HepG2 (cell line): ENCODE results near the gene CSTB. TPM values are rescaled to one million over a fixed set of nuclear protein-coding genes. Genes with fewer than 3 reads are reported as not detected.

Experiments
- BATF2 ChIP-seq: sonication (generic); formaldehyde crosslinking; IDR thresholded peaks from 2 replicates; pipeline ENCODE4 v1.8.0; 2022; ENCODE audit warnings: mild to moderate bottlenecking, missing genetic modification reagents, moderate library complexity
- DMAP1 ChIP-seq: IDR thresholded peaks from 2 replicates; pipeline ENCODE4 v1.6.1; 2016
- FOSL2 ChIP-seq: sonication (generic); formaldehyde crosslinking; IDR thresholded peaks from 2 replicates; pipeline ENCODE4 v1.4.0; 2020; ENCODE audit warnings: missing genetic modification reagents
- FOXC1 ChIP-seq: sonication (generic); formaldehyde crosslinking; IDR thresholded peaks from 2 replicates; pipeline ENCODE4 v1.8.0; 2022; ENCODE audit warnings: mild to moderate bottlenecking, missing genetic modification reagents, borderline replicate concordance
- HMG20B ChIP-seq: conservative IDR thresholded peaks from 2 replicates; pipeline ENCODE4 v1.6.1; 2016; ENCODE audit warnings: missing genetic modification reagents, missing compliant biosample characterization
- HNRNPL ChIP-seq: fragments of 200-400 bp; formaldehyde crosslinking; IDR thresholded peaks from 2 replicates; pipeline ENCODE4 v1.6.1; 2017; ENCODE audit warnings: mild to moderate bottlenecking, low read depth, low read length
- KMT2B ChIP-seq: IDR thresholded peaks from 2 replicates; pipeline ENCODE4 v1.6.1; 2016; ENCODE audit warnings: missing genetic modification reagents, missing compliant biosample characterization
- MAZ ChIP-seq, 2 experiments: sonication (generic) in 1 of 2; formaldehyde crosslinking in 1 of 2; IDR thresholded peaks; 2 replicates each; pipeline versions ENCODE4 v1.5.0 to v1.6.1; 2012 to 2020; ENCODE audit warnings: low read depth in 2 of 2, mild to moderate bottlenecking in 2 of 2, borderline replicate concordance in 1 of 2, improper control_type of control experiment in 1 of 2, low read length in 1 of 2, missing genetic modification reagents in 1 of 2, moderate library complexity in 1 of 2
- MYNN ChIP-seq: sonication (generic); formaldehyde crosslinking; IDR thresholded peaks from 2 replicates; pipeline ENCODE4 v1.4.0; 2020; ENCODE audit warnings: mild to moderate bottlenecking, low read depth, missing genetic modification reagents
- MZF1 ChIP-seq: sonication (generic); formaldehyde crosslinking; IDR thresholded peaks from 2 replicates; pipeline ENCODE4 v1.8.1; 2023; ENCODE audit warnings: mild to moderate bottlenecking, missing genetic modification reagents, borderline replicate concordance
- NFKB2 ChIP-seq: sonication (generic); formaldehyde crosslinking; IDR thresholded peaks from 2 replicates; pipeline ENCODE4 v1.4.0; 2020; ENCODE audit warnings: missing genetic modification reagents, borderline replicate concordance
- NFKBIZ ChIP-seq: IDR thresholded peaks from 2 replicates; pipeline ENCODE4 v1.6.1; 2018; ENCODE audit warnings: missing genetic modification reagents, missing compliant biosample characterization
- POLR2AphosphoS5 ChIP-seq: IDR thresholded peaks from 2 replicates; pipeline ENCODE4 v1.6.1; 2012; ENCODE audit warnings: low read depth, low read length
- SMARCC2 ChIP-seq: fragments of 450-650 bp; IDR thresholded peaks from 2 replicates; pipeline ENCODE4 v1.6.1; 2017; ENCODE audit warnings: antibody characterized with exemption, mild to moderate bottlenecking
- SSRP1 ChIP-seq: IDR thresholded peaks from 2 replicates; pipeline ENCODE4 v1.6.1; 2016; ENCODE audit warnings: control low read depth
- TBX2 ChIP-seq: sonication (generic); formaldehyde crosslinking; IDR thresholded peaks from 2 replicates; pipeline ENCODE4 v1.5.0; 2020; ENCODE audit warnings: missing genetic modification reagents, mild to moderate bottlenecking, borderline replicate concordance
- ZBTB43 ChIP-seq: sonication (generic); formaldehyde crosslinking; conservative IDR thresholded peaks from 2 replicates; pipeline ENCODE4 v1.4.0; 2020; ENCODE audit warnings: missing genetic modification reagents
- ZNF230 ChIP-seq: sonication (generic); formaldehyde crosslinking; IDR thresholded peaks from 2 replicates; pipeline ENCODE4 v1.4.0; 2020; ENCODE audit warnings: mild to moderate bottlenecking, missing genetic modification reagents
- ZNF337 ChIP-seq: sonication (generic); formaldehyde crosslinking; IDR thresholded peaks from 2 replicates; pipeline ENCODE4 v1.5.1; 2020; ENCODE audit warnings: missing genetic modification reagents, low read depth, mild to moderate bottlenecking, borderline replicate concordance
- ZNF549 ChIP-seq: sonication (generic); formaldehyde crosslinking; IDR thresholded peaks from 2 replicates; pipeline ENCODE4 v1.5.0; 2020; ENCODE audit warnings: missing genetic modification reagents
- ZSCAN21 ChIP-seq: sonication (generic); formaldehyde crosslinking; IDR thresholded peaks from 2 replicates; pipeline ENCODE4 v1.8.0; 2022; ENCODE audit warnings: mild to moderate bottlenecking, missing genetic modification reagents, moderate library complexity, borderline replicate concordance
- polyA plus RNA-seq, 8 experiments: library from polyadenylated mRNA; depleted of rRNA in 3 of 8; stranded (reverse) in 7 of 8; unstranded in 1 of 8; fragments of >200 nt; fragmentation: Illumina TruSeq in 4 of 8; extraction: Trizol in 4 of 8; gene quantifications; 2 replicates each; pipeline versions ENCODE4 v1.2.1 to v1.2.3, GENCODE V29; 2011 to 2016; ENCODE audit warnings: low read depth in 4 of 8, missing spikeins in 1 of 8, mixed read lengths in 1 of 8; ENCODE audit not compliant: insufficient read depth in 1 of 8
- total RNA-seq, 5 experiments: library from RNA; depleted of rRNA; stranded (reverse); fragments of >200 nt; fragmentation: Illumina TruSeq; extraction: Trizol; gene quantifications; 2 replicates each; pipeline ENCODE4 v1.2.3, GENCODE V29; 2016; ENCODE audit warnings: low read depth in 1 of 5
- TF ChIP-seq, protein P1 (sequence below): sonication (generic); formaldehyde crosslinking; IDR thresholded peaks from 2 replicates; pipeline ENCODE4 v1.4.0; 2020; ENCODE audit warnings: missing genetic modification reagents, borderline replicate concordance
- TF ChIP-seq, protein P2 (sequence below): IDR thresholded peaks from 2 replicates; pipeline ENCODE4 v1.6.1; 2016; ENCODE audit warnings: mild to moderate bottlenecking
- TF ChIP-seq, protein P3 (sequence below): sonication (generic); IDR thresholded peaks from 2 replicates; pipeline ENCODE4 v1.6.1; 2016; ENCODE audit warnings: low read depth, borderline replicate concordance

Gene CSTB
- total and polyA plus RNA-seq, 2 of the 13 experiments (the other 11 are each of a cell fraction or from before 2014, with no cell fraction given): 11.7 to 94.1 TPM

DNA sequence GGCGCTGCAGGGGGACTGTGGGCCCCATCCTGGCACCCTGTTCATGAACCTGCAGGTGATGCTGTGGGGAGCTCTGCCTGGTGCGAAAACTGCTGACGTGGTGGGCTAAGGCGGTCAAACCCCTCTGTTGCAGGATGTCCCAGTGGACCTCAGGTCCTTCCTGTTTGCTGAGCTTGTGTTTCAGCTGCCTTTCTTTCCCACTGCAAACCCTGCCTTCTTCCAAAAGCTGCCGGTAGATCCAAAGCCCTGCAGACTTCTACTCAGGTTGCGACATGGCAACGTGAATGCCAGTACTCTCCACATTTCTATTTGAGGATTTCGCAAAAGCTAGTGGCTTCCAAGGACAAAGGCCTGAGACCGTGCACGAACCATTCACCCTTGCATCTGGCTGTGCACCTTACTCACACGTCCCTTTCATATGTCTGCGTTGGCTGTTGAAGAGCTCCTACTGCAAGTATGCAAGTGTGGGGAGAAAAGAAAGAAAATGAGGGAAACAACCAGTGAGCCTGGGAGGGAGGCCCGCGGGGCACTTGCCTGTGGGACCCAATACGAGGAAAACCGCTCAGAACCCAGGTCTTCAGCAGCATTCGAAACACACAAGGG is 7.1 kb upstream of the CSTB start (continued):
- TF ChIP-seq, protein P1, sequence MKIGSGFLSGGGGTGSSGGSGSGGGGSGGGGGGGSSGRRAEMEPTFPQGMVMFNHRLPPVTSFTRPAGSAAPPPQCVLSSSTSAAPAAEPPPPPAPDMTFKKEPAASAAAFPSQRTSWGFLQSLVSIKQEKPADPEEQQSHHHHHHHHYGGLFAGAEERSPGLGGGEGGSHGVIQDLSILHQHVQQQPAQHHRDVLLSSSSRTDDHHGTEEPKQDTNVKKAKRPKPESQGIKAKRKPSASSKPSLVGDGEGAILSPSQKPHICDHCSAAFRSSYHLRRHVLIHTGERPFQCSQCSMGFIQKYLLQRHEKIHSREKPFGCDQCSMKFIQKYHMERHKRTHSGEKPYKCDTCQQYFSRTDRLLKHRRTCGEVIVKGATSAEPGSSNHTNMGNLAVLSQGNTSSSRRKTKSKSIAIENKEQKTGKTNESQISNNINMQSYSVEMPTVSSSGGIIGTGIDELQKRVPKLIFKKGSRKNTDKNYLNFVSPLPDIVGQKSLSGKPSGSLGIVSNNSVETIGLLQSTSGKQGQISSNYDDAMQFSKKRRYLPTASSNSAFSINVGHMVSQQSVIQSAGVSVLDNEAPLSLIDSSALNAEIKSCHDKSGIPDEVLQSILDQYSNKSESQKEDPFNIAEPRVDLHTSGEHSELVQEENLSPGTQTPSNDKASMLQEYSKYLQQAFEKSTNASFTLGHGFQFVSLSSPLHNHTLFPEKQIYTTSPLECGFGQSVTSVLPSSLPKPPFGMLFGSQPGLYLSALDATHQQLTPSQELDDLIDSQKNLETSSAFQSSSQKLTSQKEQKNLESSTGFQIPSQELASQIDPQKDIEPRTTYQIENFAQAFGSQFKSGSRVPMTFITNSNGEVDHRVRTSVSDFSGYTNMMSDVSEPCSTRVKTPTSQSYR (CRISPR knock-in tag): no peak
- TF ChIP-seq DMAP1 (no peak; the same call in 1 of the 2 replicates), NFKBIZ (peak; percentile 96), HMG20B (CRISPR knock-in tag) (no peak), MAZ (IDR thresholded peaks at IDR 0.05; ENCODE audit: borderline replicate concordance, low read depth, low read length) (no peak), MAZ (CRISPR knock-in tag; IDR thresholded peaks at IDR 0.05; ENCODE audit: low read depth) (peak; percentile 70), MYNN (0 out of 2 replicates have a peak, but pooled peaks have one; percentile 71), NFKB2 (CRISPR knock-in tag) (peak; percentile 49; the same call in 1 of the 2 replicates), SSRP1 (CRISPR knock-in tag) (peak; percentile 85; the same call in 1 of the 2 replicates), ZSCAN21 (peak; percentile 63; the same call in 1 of the 2 replicates), HNRNPL (no peak), SMARCC2 (no peak), ZBTB43 (CRISPR knock-in tag) (peak; percentile 78), FOSL2 (peak; percentile 74), ZNF549 (CRISPR knock-in tag) (no peak), KMT2B (CRISPR knock-in tag) (peak; percentile 70), ZNF230 (CRISPR knock-in tag) (no peak; the same call in 1 of the 2 replicates), FOXC1 (CRISPR knock-in tag) (no peak), POLR2AphosphoS5 (peak; percentile 72), TBX2 (peak; percentile 91; the same call in 1 of the 2 replicates), BATF2 (no peak), MZF1 (CRISPR knock-in tag) (no peak), ZNF337 (CRISPR knock-in tag) (no peak)
- TF ChIP-seq, protein P2, sequence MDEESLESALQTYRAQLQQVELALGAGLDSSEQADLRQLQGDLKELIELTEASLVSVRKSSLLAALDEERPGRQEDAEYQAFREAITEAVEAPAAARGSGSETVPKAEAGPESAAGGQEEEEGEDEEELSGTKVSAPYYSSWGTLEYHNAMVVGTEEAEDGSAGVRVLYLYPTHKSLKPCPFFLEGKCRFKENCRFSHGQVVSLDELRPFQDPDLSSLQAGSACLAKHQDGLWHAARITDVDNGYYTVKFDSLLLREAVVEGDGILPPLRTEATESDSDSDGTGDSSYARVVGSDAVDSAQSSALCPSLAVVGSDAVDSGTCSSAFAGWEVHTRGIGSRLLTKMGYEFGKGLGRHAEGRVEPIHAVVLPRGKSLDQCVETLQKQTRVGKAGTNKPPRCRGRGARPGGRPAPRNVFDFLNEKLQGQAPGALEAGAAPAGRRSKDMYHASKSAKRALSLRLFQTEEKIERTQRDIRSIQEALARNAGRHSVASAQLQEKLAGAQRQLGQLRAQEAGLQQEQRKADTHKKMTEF (CRISPR knock-in tag): peak; percentile 84
- TF ChIP-seq, protein P3, sequence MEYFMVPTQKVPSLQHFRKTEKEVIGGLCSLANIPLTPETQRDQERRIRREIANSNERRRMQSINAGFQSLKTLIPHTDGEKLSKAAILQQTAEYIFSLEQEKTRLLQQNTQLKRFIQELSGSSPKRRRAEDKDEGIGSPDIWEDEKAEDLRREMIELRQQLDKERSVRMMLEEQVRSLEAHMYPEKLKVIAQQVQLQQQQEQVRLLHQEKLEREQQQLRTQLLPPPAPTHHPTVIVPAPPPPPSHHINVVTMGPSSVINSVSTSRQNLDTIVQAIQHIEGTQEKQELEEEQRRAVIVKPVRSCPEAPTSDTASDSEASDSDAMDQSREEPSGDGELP: peak; percentile 71; the same call in 1 of the 2 replicates
